Natural killer cell treated with Interleukin-12 subunit alpha and Interleukin-12 subunit beta and Interleukin-15 and Interleukin-18, amount 100 ng/mL, for 72 hours (primary cell): ENCODE data around the gene PTPRD. TPM values are rescaled to one million over a fixed set of nuclear protein-coding genes. Genes with fewer than 3 reads are reported as not detected.
"Not testable (repeated sequence)": the region's sequence is repeated elsewhere in the genome, so short reads cannot be mapped to it uniquely, and the experiment has no call there.

Experiments used
- ATAC-seq, 2 donors: fragments of 150-1000 bp; cut with Tn5 transposase in 1 of 2; sonication (Bioruptor Pico), chemical (Tn5 transposase) in 1 of 2; 2 replicates each; pipeline ENCODE4 v1.10.0; 2021
- DNase-seq: peaks from one replicate; pipeline ENCODE4 v3.0.0; 2022; ENCODE audit warnings: low spot score
- H3K27ac Mint-ChIP-seq, 2 donors: 1 replicate in 1 of 2; 2 replicates in 1 of 2; pipeline ENCODE4 v1.8.0; 2022; ENCODE audit warnings: mixed read lengths in 2 of 2, mild to moderate bottlenecking in 1 of 2, moderate library complexity in 1 of 2
- H3K27me3 Mint-ChIP-seq, 2 donors: 1 replicate in 1 of 2; 2 replicates in 1 of 2; pipeline ENCODE4 v1.8.0; 2022; ENCODE audit warnings: mixed read lengths in 2 of 2
- H3K36me3 Mint-ChIP-seq: one replicate; pipeline ENCODE4 v1.8.0; 2022; ENCODE audit warnings: mixed read lengths
- H3K4me1 Mint-ChIP-seq, 2 donors: 1 replicate in 1 of 2; 2 replicates in 1 of 2; pipeline ENCODE4 v1.8.0; 2022; ENCODE audit warnings: low read depth in 2 of 2, mixed read lengths in 2 of 2, mild to moderate bottlenecking in 1 of 2
- H3K4me3 Mint-ChIP-seq: one replicate; pipeline ENCODE4 v1.8.0; 2022; ENCODE audit warnings: mixed read lengths
- H3K9me3 Mint-ChIP-seq: 2 replicates; pipeline ENCODE4 v1.8.0; 2022; ENCODE audit warnings: mixed read lengths
- total RNA-seq, 2 donors: library from RNA; stranded (reverse); gene quantifications; one replicate each; pipeline ENCODE4 v1.2.3, GENCODE V29; 2022

PTPRD gene
- total RNA-seq, 2 donors from 2014 or later: 0.53 to 3.7 TPM

DNA sequence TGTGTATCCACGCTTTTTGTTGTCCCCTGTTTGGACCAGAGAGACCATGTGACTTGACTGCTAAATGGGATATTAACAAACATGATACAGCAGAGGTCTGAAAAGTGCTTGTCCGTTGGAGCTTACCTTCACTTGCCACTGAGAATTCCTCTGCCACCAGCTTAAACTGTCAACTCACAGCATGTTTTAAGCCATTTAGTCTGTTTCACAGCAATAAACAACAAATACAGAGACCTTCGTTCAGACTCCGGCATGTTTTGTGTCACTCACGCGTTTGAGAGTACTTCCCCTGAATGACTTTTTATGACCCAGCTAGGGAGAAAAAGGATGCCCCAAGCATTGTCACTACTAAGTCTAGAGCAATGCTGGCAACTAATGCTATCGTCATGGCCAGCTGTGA lies 173.8 kb downstream of the PTPRD start:
- DNase-seq (no peak), ATAC-seq (no peak)
- H3K27me3 Mint-ChIP-seq: no peaks in the 10 kb centered on the region
- H3K9me3 Mint-ChIP-seq: peaks cover 4% of the 10 kb centered on the region
- no peak overlapping the region for H3K27ac Mint-ChIP-seq
- H3K4me1 Mint-ChIP-seq: no peaks in the 10 kb centered on the region
- no peaks in the 10 kb centered on the region for H3K36me3 Mint-ChIP-seq
- H3K4me3 Mint-ChIP-seq: no peak overlapping the region

DNA sequence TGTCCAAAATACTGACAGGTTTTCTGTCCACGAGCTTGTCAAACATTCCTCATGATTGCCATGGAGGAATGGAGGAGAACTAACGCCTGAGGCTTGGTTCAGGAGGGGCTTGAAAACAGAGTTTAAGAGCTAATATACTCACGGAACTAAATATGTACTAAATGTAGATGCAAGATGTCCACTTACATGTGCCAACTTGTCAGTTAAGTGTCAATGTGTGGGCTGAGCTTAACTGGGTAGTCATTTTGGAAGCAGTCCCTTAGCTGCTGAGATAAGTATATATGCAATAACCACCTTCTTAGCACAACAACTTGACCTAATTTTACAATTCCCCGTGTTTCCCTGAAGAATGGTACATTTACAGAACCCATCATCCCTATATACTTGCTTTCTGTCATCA lies 176.0 kb downstream of the PTPRD start:
- DNase-seq (no peak), ATAC-seq (no peak)
- Mint-ChIP-seq H3K27ac (no peak overlapping the region), H3K36me3 (peaks cover 6% of the 10 kb centered on the region), H3K4me1 (no peaks in the 10 kb centered on the region), H3K4me3 (no peak overlapping the region), H3K9me3 (peaks cover 11% of the 10 kb centered on the region), H3K27me3 (no peaks in the 10 kb centered on the region)

GRCh38 chr9:10434412-10434811 lies 178.4 kb downstream of the PTPRD start:
- H3K4me1 Mint-ChIP-seq: no peaks in the 10 kb centered on the region
- no peak for DNase-seq
- no peak overlapping the region for H3K4me3 Mint-ChIP-seq
- H3K27ac Mint-ChIP-seq: no peak overlapping the region
- no peaks in the 10 kb centered on the region for H3K27me3 Mint-ChIP-seq
- peaks cover 6% of the 10 kb centered on the region for H3K36me3 Mint-ChIP-seq
- no peak for ATAC-seq
- H3K9me3 Mint-ChIP-seq: peaks cover 7% of the 10 kb centered on the region

DNA sequence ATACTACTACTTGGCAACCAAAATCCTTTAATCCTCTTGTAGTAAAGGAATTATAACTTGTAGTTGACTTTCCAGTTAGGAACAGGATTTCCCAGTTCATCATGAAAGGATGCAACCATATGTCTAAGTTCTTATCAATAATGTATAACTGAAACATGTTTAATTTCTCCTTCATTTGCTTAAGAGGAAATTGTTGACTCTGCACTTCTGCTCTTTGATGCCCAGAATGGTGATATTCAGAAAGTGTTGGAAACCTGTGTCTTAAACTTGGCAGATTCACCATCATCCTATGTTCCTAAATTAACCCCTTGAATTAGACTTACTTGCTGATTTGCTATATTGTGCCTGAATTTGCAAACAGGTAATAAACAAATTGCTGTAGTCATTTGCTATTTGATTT lies 201.5 kb downstream of the PTPRD start:
- H3K4me3 Mint-ChIP-seq: no peak overlapping the region
- ATAC-seq (no peak), DNase-seq (no peak)
- no peak overlapping the region for H3K27ac Mint-ChIP-seq
- no peaks in the 10 kb centered on the region for H3K27me3 Mint-ChIP-seq
- peaks cover 23% of the 10 kb centered on the region for H3K9me3 Mint-ChIP-seq
- H3K36me3 Mint-ChIP-seq: peaks cover 14% of the 10 kb centered on the region
- no peaks in the 10 kb centered on the region for H3K4me1 Mint-ChIP-seq

DNA sequence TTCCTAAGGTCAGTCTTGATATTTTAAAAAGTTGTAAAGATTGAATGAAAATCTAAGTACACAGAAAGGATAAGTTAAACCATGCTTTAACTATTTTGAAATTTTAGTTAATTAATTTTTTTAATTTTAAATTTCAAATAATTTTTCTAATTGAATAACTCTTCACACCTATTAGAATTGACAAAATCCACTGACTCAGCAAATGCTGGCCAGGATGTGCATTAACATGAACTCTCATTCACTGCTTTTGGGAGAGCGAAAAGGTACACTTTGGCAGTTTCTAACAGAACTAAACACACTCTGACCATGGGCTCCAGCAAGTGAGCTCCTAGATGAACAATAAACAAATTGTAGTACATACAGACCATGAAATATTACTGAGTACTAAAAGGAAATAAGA lies 209.5 kb downstream of the PTPRD start:
- ATAC-seq (no peak), DNase-seq (no peak)
- H3K9me3 Mint-ChIP-seq: peaks cover 9% of the 10 kb centered on the region
- no peaks in the 10 kb centered on the region for H3K36me3 Mint-ChIP-seq
- no peaks in the 10 kb centered on the region for H3K4me1 Mint-ChIP-seq
- H3K27ac Mint-ChIP-seq: no peak overlapping the region
- H3K4me3 Mint-ChIP-seq: no peak overlapping the region
- no peaks in the 10 kb centered on the region for H3K27me3 Mint-ChIP-seq

- ATAC-seq: no peak
- no peaks in the 10 kb centered on the region for H3K36me3 Mint-ChIP-seq
- no peak for DNase-seq
- H3K27ac Mint-ChIP-seq: no peak overlapping the region
- H3K4me3 Mint-ChIP-seq: no peak overlapping the region
- H3K4me1 Mint-ChIP-seq: no peaks in the 10 kb centered on the region
- H3K27me3 Mint-ChIP-seq: no peaks in the 10 kb centered on the region
- H3K9me3 Mint-ChIP-seq: peaks cover 9% of the 10 kb centered on the region
Measured at GRCh38 chr9:10396615-10397014, 216.2 kb downstream of the PTPRD start.

DNA sequence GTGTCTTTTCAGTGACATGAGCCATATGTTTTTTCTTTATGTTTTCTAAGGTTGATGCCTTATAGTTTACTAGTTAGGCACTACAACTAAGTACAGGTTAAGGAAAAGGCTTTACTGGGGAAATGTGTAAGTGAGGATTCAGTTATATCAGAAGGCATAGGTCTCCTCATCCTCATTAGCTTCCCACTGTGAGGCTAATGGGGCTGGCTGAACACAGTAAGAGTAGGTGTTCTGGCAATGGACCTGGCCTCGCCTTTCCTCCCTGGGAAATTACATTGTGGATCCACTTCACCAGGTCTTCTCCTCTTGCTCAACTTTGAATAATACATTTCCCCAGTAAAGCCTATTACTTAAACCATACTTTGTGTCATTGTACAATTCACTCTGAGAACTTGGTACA lies 225.5 kb downstream of the PTPRD start:
- peaks cover 17% of the 10 kb centered on the region for H3K9me3 Mint-ChIP-seq
- H3K27ac Mint-ChIP-seq: no peak overlapping the region
- ATAC-seq (no peak), DNase-seq (no peak)
- no peak overlapping the region for H3K4me3 Mint-ChIP-seq
- no peaks in the 10 kb centered on the region for H3K4me1 Mint-ChIP-seq
- no peaks in the 10 kb centered on the region for H3K27me3 Mint-ChIP-seq
- no peaks in the 10 kb centered on the region for H3K36me3 Mint-ChIP-seq

GRCh38 chr9:10371824-10372223 lies 241.0 kb downstream of the PTPRD start:
- no peak overlapping the region for H3K4me3 Mint-ChIP-seq

DNA sequence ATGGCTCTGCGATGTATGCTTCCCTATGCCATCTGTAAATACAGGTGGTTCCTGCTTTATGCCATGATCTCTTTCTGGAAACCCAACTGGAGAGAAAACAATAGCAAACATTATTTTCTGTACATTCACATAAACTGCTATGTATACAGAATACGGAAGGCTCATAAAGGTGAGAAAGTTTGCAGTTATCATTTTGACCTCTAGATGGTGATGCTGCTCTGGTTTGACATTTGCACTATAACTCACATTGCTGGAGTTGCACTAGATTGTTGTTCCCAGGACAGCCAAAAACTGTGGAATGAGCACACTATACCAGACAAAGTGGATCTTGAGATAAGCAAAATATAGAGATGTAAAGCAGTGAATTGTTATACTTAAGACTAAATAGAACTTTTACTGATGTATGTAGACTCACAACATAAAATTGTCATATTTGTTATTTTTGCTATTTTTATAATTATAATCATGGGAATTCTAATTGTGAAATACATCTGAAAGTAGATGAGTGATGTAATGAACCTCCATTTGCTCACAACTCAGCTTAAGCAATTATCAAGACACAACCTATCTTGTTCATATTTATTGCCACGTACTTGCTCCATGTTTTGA lies 246.5 kb downstream of the PTPRD start:
- no peak overlapping the region for H3K27ac Mint-ChIP-seq
- H3K36me3 Mint-ChIP-seq: peaks cover 1% of the 10 kb centered on the region
- no peaks in the 10 kb centered on the region for H3K4me1 Mint-ChIP-seq
- DNase-seq: no peak
- no peak for ATAC-seq
- no peak overlapping the region for H3K4me3 Mint-ChIP-seq
- peaks cover 4% of the 10 kb centered on the region for H3K9me3 Mint-ChIP-seq
- H3K27me3 Mint-ChIP-seq: no peaks in the 10 kb centered on the region

More at GRCh38 chr9:10371824-10372223, 241.0 kb downstream of the PTPRD start:
- ATAC-seq: no peak
- no peak for DNase-seq
- Mint-ChIP-seq H3K27me3 (no peaks in the 10 kb centered on the region), H3K4me1 (no peaks in the 10 kb centered on the region), H3K36me3 (peaks cover 9% of the 10 kb centered on the region), H3K27ac (no peak overlapping the region), H3K9me3 (no peaks in the 10 kb centered on the region)

- no peak overlapping the region for H3K27ac Mint-ChIP-seq
- no peak overlapping the region for H3K4me3 Mint-ChIP-seq
- no peaks in the 10 kb centered on the region for H3K36me3 Mint-ChIP-seq
- no peaks in the 10 kb centered on the region for H3K27me3 Mint-ChIP-seq
- no peak for ATAC-seq
- H3K4me1 Mint-ChIP-seq: no peaks in the 10 kb centered on the region
- peaks cover 3% of the 10 kb centered on the region for H3K9me3 Mint-ChIP-seq
- DNase-seq: no peak
Measured at GRCh38 chr9:10354591-10354990, 258.2 kb downstream of the PTPRD start.

GRCh38 chr9:10345621-10346020 lies 267.2 kb downstream of the PTPRD start:
- not testable (repeated sequence) for DNase-seq, H3K4me1 Mint-ChIP-seq, ATAC-seq, H3K4me3 Mint-ChIP-seq, H3K9me3 Mint-ChIP-seq, H3K27ac Mint-ChIP-seq, H3K36me3 Mint-ChIP-seq, H3K27me3 Mint-ChIP-seq

- DNase-seq (no peak), ATAC-seq (no peak)
- H3K9me3 Mint-ChIP-seq: peaks cover 3% of the 10 kb centered on the region
- H3K4me3 Mint-ChIP-seq: no peak overlapping the region
- H3K27me3 Mint-ChIP-seq: no peaks in the 10 kb centered on the region
- H3K36me3 Mint-ChIP-seq: no peaks in the 10 kb centered on the region
- H3K27ac Mint-ChIP-seq: no peak overlapping the region
- no peaks in the 10 kb centered on the region for H3K4me1 Mint-ChIP-seq
Measured at GRCh38 chr9:10341057-10341456, 271.7 kb downstream of the PTPRD start.

GRCh38 chr9:10339152-10339551 lies 273.6 kb downstream of the PTPRD start:
- Mint-ChIP-seq H3K27ac (no peak overlapping the region), H3K4me1 (no peaks in the 10 kb centered on the region), H3K9me3 (peaks cover 6% of the 10 kb centered on the region), H3K27me3 (no peaks in the 10 kb centered on the region), H3K36me3 (no peaks in the 10 kb centered on the region), H3K4me3 (no peak overlapping the region)
- ATAC-seq: no peak
- DNase-seq: no peak

- Mint-ChIP-seq H3K9me3 (peaks cover 7% of the 10 kb centered on the region), H3K27me3 (no peaks in the 10 kb centered on the region), H3K27ac (no peak overlapping the region), H3K4me1 (no peaks in the 10 kb centered on the region), H3K36me3 (peaks cover 6% of the 10 kb centered on the region), H3K4me3 (no peak overlapping the region)
- ATAC-seq: no peak
- DNase-seq: no peak
Measured at GRCh38 chr9:10331157-10331556, 281.6 kb downstream of the PTPRD start.

GRCh38 chr9:10282084-10282483 lies 330.7 kb downstream of the PTPRD start:
- no peaks in the 10 kb centered on the region for H3K36me3 Mint-ChIP-seq
- H3K4me3 Mint-ChIP-seq: no peak overlapping the region
- no peaks in the 10 kb centered on the region for H3K27me3 Mint-ChIP-seq
- H3K9me3 Mint-ChIP-seq: no peaks in the 10 kb centered on the region
- DNase-seq (no peak), ATAC-seq (no peak)
- no peaks in the 10 kb centered on the region for H3K4me1 Mint-ChIP-seq
- no peak overlapping the region for H3K27ac Mint-ChIP-seq
